Suprapubic skin (tissue), 3 donors: ENCODE results near the gene MGAT4B.

ENCODE experiments used
- CTCF ChIP-seq, 2 donors: fragments of 200-600 bp in 1 of 2; fragments of 450-650 bp in 1 of 2; sonication (generic) in 1 of 2; IDR thresholded peaks; one replicate each; pipeline ENCODE4 v1.5.1; 2016 to 2019; ENCODE audit warnings: antibody characterized with exemption in 2 of 2, mild to moderate bottlenecking in 1 of 2, moderate library complexity in 1 of 2
- EP300 ChIP-seq: sonication (generic); formaldehyde crosslinking; IDR thresholded peaks from one replicate; pipeline ENCODE4 v1.6.1; 2017; ENCODE audit warnings: antibody characterized with exemption
- POLR2A ChIP-seq, 2 donors: fragments of 450-650 bp; IDR thresholded peaks; one replicate each; pipeline ENCODE4 v1.6.1; 2017; ENCODE audit warnings: antibody characterized with exemption in 2 of 2, mild to moderate bottlenecking in 2 of 2, moderate library complexity in 2 of 2

GRCh38 chr5:179823937-179824744, 17.5 kb upstream of the MGAT4B start:
- no peak for TF ChIP-seq POLR2A (IDR thresholded peaks at IDR 0.05)
- TF ChIP-seq EP300, result no peak
- no peak for TF ChIP-seq CTCF (IDR thresholded peaks at IDR 0.05)
